ENCODE measurements around the gene RBL1. TPM values are rescaled to one million over a fixed set of nuclear protein-coding genes. Genes with fewer than 3 reads are reported as not detected.

Gene RBL1
- total RNA-seq, 3 donors from 2014 or later (not counting 1 experiment from before 2014, with no cell fraction given) = 21.0 to 28.4 (median 22.2) TPM

- Histone ChIP-seq H3K4me1 (ENCODE audit: control insufficient read depth, insufficient read depth, low read length) (peaks cover 33% of the 10 kb centered on the region), H3K27ac (ENCODE audit: low read length) (no peak overlapping the region), H3K27me3 (ENCODE audit: control insufficient read depth, insufficient read depth, low read length) (no peaks in the 10 kb centered on the region), H3K36me3 (ENCODE audit: control insufficient read depth, insufficient read depth, low read length) (no peaks in the 10 kb centered on the region), H3K4me3 (ENCODE audit: low read length) (no peak overlapping the region), H3K9me3 (ENCODE audit: control insufficient read depth, insufficient read depth, low read length) (peaks cover 11% of the 10 kb centered on the region)
- Mint-ChIP-seq H3K9me3 (no peaks in the 10 kb centered on the region), H3K27ac (no peak overlapping the region), H3K4me1 (peaks cover 16 to 25% of the 10 kb centered on the region in 2 donors), H3K36me3 (no peaks in the 10 kb centered on the region), H3K27me3 (ENCODE audit: low read depth in 2 of 2) (no peaks in the 10 kb centered on the region), H3K4me3 (no peak overlapping the region)
- no peak for TF ChIP-seq CTCF (IDR thresholded peaks at IDR 0.05)
- intact Hi-C loops (cut with micrococcal nuclease) = no loop called here
- WGBS (ENCODE audit: insufficient coverage) = 91% methylated on average over 4 of the region's 4 CpGs
- DNase-seq (no peak), ATAC-seq (no peak)
Observed at GRCh38 chr20:36959242-36959641, 136.6 kb downstream of the RBL1 start.

GRCh38 chr20:36957875-36958667 lies 137.7 kb downstream of the RBL1 start:
- no peak overlapping the region for H3K4me3 ChIP-seq (ENCODE audit: low read length)
- H3K4me1 Mint-ChIP-seq = peaks cover 16 to 25% of the 10 kb centered on the region in 2 donors
- H3K27ac Mint-ChIP-seq = no peak overlapping the region
- no peaks in the 10 kb centered on the region for H3K27me3 Mint-ChIP-seq (ENCODE audit: low read depth in 2 of 2)
- H3K36me3 ChIP-seq (ENCODE audit: control insufficient read depth, insufficient read depth, low read length) = no peaks in the 10 kb centered on the region
- 84% methylated on average over 10 of the region's 10 CpGs for WGBS (ENCODE audit: insufficient coverage)
- DNase-seq (peak in 1 of 2 donors; percentile 8), ATAC-seq (peak in 1 of 3 donors; percentile 50)
- H3K9me3 ChIP-seq (ENCODE audit: control insufficient read depth, insufficient read depth, low read length) = peaks cover 11% of the 10 kb centered on the region
- no peaks in the 10 kb centered on the region for H3K27me3 ChIP-seq (ENCODE audit: control insufficient read depth, insufficient read depth, low read length)
- H3K9me3 Mint-ChIP-seq = no peaks in the 10 kb centered on the region
- H3K4me3 Mint-ChIP-seq = no peak overlapping the region
- no peak overlapping the region for H3K27ac ChIP-seq (ENCODE audit: low read length)
- intact Hi-C loops (cut with micrococcal nuclease) = no loop called here
- peaks cover 45% of the 10 kb centered on the region for H3K4me1 ChIP-seq (ENCODE audit: control insufficient read depth, insufficient read depth, low read length)
- H3K36me3 Mint-ChIP-seq = no peaks in the 10 kb centered on the region
- TF ChIP-seq CTCF (IDR thresholded peaks at IDR 0.05) = no peak

GRCh38 chr20:36956674-36957073 lies 139.1 kb downstream of the RBL1 start:
- Histone ChIP-seq H3K36me3 (ENCODE audit: control insufficient read depth, insufficient read depth, low read length) (no peaks in the 10 kb centered on the region), H3K4me1 (ENCODE audit: control insufficient read depth, insufficient read depth, low read length) (peaks cover 46% of the 10 kb centered on the region), H3K27ac (ENCODE audit: low read length) (no peak overlapping the region), H3K27me3 (ENCODE audit: control insufficient read depth, insufficient read depth, low read length) (no peaks in the 10 kb centered on the region), H3K9me3 (ENCODE audit: control insufficient read depth, insufficient read depth, low read length) (no peaks in the 10 kb centered on the region), H3K4me3 (ENCODE audit: low read length) (no peak overlapping the region)
- Mint-ChIP-seq H3K4me1 (peaks cover 23 to 28% of the 10 kb centered on the region in 2 donors), H3K27ac (no peak overlapping the region), H3K9me3 (no peaks in the 10 kb centered on the region), H3K36me3 (no peaks in the 10 kb centered on the region), H3K27me3 (ENCODE audit: low read depth in 2 of 2) (no peaks in the 10 kb centered on the region), H3K4me3 (no peak overlapping the region)
- no peak for DNase-seq
- intact Hi-C loops (cut with micrococcal nuclease) = no loop called here
- WGBS (ENCODE audit: insufficient coverage) = no CpG with 5 or more reads among the region's 2 CpGs
- no peak for ATAC-seq
- no peak for TF ChIP-seq CTCF (IDR thresholded peaks at IDR 0.05)
